ENCODE data around the gene TMEM213.

DNA sequence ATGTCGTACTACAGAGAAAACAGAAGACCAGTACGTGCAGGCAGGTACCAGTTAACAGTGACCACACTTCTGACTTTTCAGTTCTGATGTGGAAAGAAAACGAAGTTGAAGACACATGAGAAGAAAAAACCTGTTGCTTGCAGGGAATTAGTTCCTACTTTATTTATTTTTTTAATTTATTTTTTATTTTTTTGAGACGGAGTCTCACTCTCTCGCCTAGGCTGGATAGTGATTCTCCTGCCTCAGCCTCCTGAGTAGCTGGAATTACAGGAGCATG, 74.0 kb downstream of the TMEM213 start:
- TF ChIP-seq POLR2A (IDR thresholded peaks at IDR 0.05; ENCODE audit: low read depth, low read length) = no peak
- TF ChIP-seq TAF1 (IDR thresholded peaks at IDR 0.05; ENCODE audit: low read depth, low read length) = no peak

All from GM12891 (cell line).